ENCODE results near the gene MEF2B. TPM values are rescaled to one million over a fixed set of nuclear protein-coding genes. Genes with fewer than 3 reads are reported as not detected.
"Not testable (repeated sequence)": the region's sequence is repeated elsewhere in the genome, so short reads cannot be mapped to it uniquely, and the experiment has no call there.

MEF2B gene
- total RNA-seq, 1 donor from 2014 or later: 2.8 TPM

DNA sequence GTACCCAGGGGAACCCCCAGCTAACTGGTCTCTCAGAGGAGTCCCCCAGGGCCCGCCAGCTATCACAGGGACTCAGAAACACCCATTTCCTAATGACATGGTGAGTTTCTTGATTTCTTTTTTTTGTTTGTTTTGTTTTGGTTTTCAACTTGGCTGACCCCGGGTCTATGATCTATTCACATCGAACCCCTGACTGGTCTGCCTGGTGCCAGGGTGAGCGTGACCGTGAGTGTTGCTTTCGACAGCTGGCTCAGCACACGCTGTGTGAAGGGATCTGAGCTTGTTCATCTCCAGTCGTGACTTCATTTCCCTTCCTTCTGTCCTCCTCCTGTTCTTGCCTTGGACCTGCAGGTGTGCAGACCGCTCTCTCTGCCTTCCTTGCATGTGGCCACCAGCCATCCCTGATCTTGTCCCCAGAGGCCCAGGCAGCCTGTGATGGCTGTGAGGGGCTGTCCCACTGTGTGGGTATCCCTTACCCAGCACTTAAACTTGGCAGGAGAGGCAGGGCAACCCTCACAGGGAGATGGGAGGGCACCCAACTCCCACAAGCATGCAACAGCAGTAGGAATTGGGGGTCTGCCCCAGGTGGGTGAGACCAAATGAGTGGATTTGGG lies 58.0 kb downstream of the MEF2B start:
- H3K36me3 Mint-ChIP-seq: peaks cover 6% of the 10 kb centered on the region

DNA sequence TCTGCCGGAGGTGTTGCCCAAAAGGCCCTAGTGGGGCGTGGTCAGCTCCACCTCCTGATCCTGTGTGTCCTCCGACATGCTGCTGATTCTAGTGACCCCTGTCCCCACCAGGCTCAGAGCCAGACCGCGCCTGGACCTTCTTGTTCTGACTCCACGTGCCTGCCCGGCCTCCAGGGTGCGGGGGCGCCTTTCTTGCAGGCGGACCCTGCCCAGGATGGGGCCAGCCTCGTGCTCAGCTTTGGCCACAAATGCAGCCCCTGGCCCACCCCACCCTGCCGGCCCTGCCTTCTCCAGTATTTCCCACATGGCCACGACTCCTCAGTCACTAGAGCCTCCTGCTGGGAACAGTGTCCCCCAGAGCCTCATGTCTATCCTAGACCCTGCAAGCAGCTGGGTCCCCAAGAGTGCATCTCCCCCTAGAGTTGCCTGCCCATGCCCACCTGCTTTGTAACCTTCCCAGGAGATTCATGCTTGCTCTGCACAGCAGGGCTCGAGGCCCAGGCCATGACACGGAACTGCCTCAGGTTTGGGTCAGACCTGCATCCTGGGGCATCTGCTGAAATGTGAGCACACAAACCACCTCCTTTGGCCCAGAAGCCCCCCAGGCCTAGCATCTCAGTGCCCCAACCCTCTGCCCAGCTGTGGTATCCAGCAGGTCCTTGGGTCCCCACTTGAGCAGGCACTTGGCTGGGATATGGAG lies 58.8 kb downstream of the MEF2B start:
- H3K4me3 Mint-ChIP-seq: peak overlapping the region; percentile 24
- H3K36me3 Mint-ChIP-seq: peaks cover 5% of the 10 kb centered on the region
- TF ChIP-seq, protein P1, sequence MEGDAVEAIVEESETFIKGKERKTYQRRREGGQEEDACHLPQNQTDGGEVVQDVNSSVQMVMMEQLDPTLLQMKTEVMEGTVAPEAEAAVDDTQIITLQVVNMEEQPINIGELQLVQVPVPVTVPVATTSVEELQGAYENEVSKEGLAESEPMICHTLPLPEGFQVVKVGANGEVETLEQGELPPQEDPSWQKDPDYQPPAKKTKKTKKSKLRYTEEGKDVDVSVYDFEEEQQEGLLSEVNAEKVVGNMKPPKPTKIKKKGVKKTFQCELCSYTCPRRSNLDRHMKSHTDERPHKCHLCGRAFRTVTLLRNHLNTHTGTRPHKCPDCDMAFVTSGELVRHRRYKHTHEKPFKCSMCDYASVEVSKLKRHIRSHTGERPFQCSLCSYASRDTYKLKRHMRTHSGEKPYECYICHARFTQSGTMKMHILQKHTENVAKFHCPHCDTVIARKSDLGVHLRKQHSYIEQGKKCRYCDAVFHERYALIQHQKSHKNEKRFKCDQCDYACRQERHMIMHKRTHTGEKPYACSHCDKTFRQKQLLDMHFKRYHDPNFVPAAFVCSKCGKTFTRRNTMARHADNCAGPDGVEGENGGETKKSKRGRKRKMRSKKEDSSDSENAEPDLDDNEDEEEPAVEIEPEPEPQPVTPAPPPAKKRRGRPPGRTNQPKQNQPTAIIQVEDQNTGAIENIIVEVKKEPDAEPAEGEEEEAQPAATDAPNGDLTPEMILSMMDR (IDR thresholded peaks at IDR 0.05; ENCODE audit: unreplicated experiment): no peak
- H3K4me1 Mint-ChIP-seq: peaks cover 10% of the 10 kb centered on the region
- H3K27ac Mint-ChIP-seq: no peak overlapping the region
- H3K27me3 Mint-ChIP-seq (ENCODE audit: low read depth): peaks cover 13% of the 10 kb centered on the region
- no peak for DNase-seq (ENCODE audit: low spot score in 2 of 2, unreplicated experiment in 2 of 2)
- H3K9me3 Mint-ChIP-seq: no peaks in the 10 kb centered on the region

More for the DNA sequence above, 58.0 kb downstream of the MEF2B start:
- H3K27me3 Mint-ChIP-seq (ENCODE audit: low read depth): peaks cover 13% of the 10 kb centered on the region
- no peak overlapping the region for H3K27ac Mint-ChIP-seq
- no peaks in the 10 kb centered on the region for H3K9me3 Mint-ChIP-seq
- H3K4me3 Mint-ChIP-seq: no peak overlapping the region
- no peak for DNase-seq (ENCODE audit: low spot score in 2 of 2, unreplicated experiment in 2 of 2)
- peaks cover 8% of the 10 kb centered on the region for H3K4me1 Mint-ChIP-seq
- TF ChIP-seq, protein P1 (IDR thresholded peaks at IDR 0.05; ENCODE audit: unreplicated experiment): no peak

DNA sequence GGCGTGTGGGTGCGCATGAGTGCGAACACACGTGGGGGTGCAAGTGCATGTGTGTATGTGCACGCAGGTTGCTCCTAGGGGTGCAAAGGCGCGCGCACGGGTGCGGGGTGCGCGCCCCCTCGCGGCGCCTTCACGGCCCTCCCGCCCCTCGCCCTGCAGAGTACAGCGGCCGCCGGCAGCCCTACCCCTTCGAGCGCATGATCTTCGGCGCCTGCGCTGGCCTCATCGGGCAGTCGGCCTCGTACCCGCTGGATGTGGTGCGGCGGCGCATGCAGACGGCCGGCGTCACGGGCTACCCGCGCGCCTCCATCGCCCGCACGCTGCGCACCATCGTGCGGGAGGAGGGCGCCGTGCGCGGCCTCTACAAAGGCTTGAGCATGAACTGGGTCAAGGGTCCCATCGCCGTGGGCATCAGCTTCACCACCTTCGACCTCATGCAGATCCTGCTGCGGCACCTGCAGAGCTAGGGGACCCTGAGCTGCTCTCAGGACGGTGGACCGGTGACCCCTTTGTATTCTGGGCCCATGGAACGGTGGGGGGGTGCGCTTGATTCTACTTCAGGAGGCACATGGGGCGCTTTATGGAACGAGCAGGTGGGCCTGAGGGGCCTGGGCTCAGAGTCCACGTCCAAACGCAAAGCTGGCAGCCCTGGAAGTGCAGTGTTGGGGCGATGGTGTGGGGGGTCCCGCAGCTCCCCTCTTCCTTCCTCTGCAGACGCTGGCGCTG lies 59.5 kb downstream of the MEF2B start:
- Mint-ChIP-seq H3K36me3 (peaks cover 5% of the 10 kb centered on the region), H3K27me3 (ENCODE audit: low read depth) (peaks cover 13% of the 10 kb centered on the region), H3K4me1 (peaks cover 16% of the 10 kb centered on the region), H3K27ac (no peak overlapping the region), H3K4me3 (peak overlapping the region; percentile 31), H3K9me3 (no peaks in the 10 kb centered on the region)
- TF ChIP-seq, protein P1 (IDR thresholded peaks at IDR 0.05; ENCODE audit: unreplicated experiment): no peak
- DNase-seq (ENCODE audit: low spot score in 2 of 2, unreplicated experiment in 2 of 2): peak in 1 of 2 experiments; percentile 63

DNA sequence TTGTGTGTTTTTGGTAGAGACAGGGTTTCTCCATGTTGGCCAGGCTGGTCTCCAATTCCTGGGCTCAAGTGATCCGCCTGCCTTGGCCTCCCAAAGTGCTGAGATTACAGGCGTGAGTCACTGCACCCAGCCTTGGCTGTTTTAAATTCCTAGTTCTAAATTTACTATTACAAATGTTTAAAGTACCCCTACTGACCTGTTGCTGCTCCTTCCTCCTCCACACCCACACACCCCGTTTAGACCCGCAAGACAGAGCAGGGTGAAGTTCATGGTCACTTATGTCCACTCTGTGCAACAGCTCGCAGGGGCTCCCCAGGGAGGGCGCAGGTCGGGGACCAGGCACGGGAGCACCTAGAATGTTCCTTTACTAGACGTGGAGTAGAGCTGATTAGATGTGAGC lies 60.5 kb downstream of the MEF2B start:
- no peak overlapping the region for H3K27ac Mint-ChIP-seq
- H3K9me3 Mint-ChIP-seq: no peaks in the 10 kb centered on the region
- no peak for DNase-seq (ENCODE audit: low spot score in 2 of 2, unreplicated experiment in 2 of 2)
- no peak overlapping the region for H3K4me3 Mint-ChIP-seq
- H3K36me3 Mint-ChIP-seq: peaks cover 5% of the 10 kb centered on the region
- H3K4me1 Mint-ChIP-seq: peaks cover 25% of the 10 kb centered on the region
- H3K27me3 Mint-ChIP-seq (ENCODE audit: low read depth): peaks cover 13% of the 10 kb centered on the region
- TF ChIP-seq, protein P1 (IDR thresholded peaks at IDR 0.05; ENCODE audit: unreplicated experiment): no peak

- Mint-ChIP-seq H3K27me3 (ENCODE audit: low read depth) (peaks cover 13% of the 10 kb centered on the region), H3K36me3 (peaks cover 5% of the 10 kb centered on the region), H3K4me3 (no peak overlapping the region), H3K27ac (peak overlapping the region; percentile 47), H3K9me3 (no peaks in the 10 kb centered on the region), H3K4me1 (peaks cover 27% of the 10 kb centered on the region)
- TF ChIP-seq, protein P1 (IDR thresholded peaks at IDR 0.05; ENCODE audit: unreplicated experiment): no peak
- no peak for DNase-seq (ENCODE audit: low spot score in 2 of 2, unreplicated experiment in 2 of 2)
These were observed 62.4 kb downstream of the MEF2B start for GRCh38 chr19:19107654-19108053.

DNA sequence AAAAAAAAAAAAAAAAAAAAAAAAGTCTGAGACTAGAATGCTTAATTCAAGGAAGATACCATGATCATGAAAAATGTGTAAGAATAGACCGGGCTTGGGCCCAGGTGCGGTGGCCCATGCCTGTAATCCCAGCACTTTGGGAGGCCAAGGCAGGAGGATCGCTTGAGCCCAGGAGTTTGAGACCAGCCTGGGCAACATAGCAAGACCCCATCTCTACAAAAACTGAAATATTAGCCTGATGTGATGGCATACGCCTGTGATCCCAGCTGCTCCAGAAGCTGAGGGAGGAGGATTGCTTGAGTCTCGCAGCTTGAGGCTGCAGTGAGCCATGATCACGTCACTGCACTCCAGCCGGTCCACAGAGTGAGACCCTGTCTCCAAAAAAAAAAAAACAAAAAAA lies 63.1 kb downstream of the MEF2B start:
- H3K36me3 Mint-ChIP-seq; H3K27ac Mint-ChIP-seq; H3K4me3 Mint-ChIP-seq; DNase-seq (ENCODE audit: low spot score in 2 of 2, unreplicated experiment in 2 of 2); H3K9me3 Mint-ChIP-seq: not testable (repeated sequence)
- Mint-ChIP-seq H3K27me3 (ENCODE audit: low read depth) (peaks cover 13% of the 10 kb centered on the region), H3K4me1 (peaks cover 27% of the 10 kb centered on the region)

All from mesothelial cell of epicardium (in vitro differentiated cells).